ENCODE data around the gene TGFA. TPM values are rescaled to one million over a fixed set of nuclear protein-coding genes. Genes with fewer than 3 reads are reported as not detected.
"Not testable (repeated sequence)": the region's sequence is repeated elsewhere in the genome, so short reads cannot be mapped to it uniquely, and the experiment has no call there.

Gene TGFA
- total RNA-seq, 1 donor from 2014 or later, result not detected

- intact Hi-C loops (cut with micrococcal nuclease), result no loop called here
- peaks cover 9% of the 10 kb centered on the region for H3K4me1 Mint-ChIP-seq (ENCODE audit: low read depth)
These were observed 80.4 kb downstream of the TGFA start for GRCh38 chr2:70473101-70473722.

GRCh38 chr2:70472221-70472890 lies 81.3 kb downstream of the TGFA start:
- Mint-ChIP-seq H3K4me1 (ENCODE audit: low read depth) (peaks cover 9% of the 10 kb centered on the region), H3K27ac (no peak overlapping the region), H3K36me3 (ENCODE audit: low read depth) (no peaks in the 10 kb centered on the region), H3K4me3 (ENCODE audit: low read depth) (no peak overlapping the region), H3K9me3 (no peaks in the 10 kb centered on the region), H3K27me3 (ENCODE audit: low read depth) (peaks cover 7% of the 10 kb centered on the region)
- intact Hi-C loops (cut with micrococcal nuclease), result no loop called here
- no peak for DNase-seq (ENCODE audit: low spot score)

More at GRCh38 chr2:70473101-70473722, 80.4 kb downstream of the TGFA start:
- Mint-ChIP-seq H3K9me3 (no peaks in the 10 kb centered on the region), H3K36me3 (ENCODE audit: low read depth) (no peaks in the 10 kb centered on the region), H3K27ac (no peak overlapping the region), H3K4me3 (ENCODE audit: low read depth) (no peak overlapping the region), H3K27me3 (ENCODE audit: low read depth) (peaks cover 7% of the 10 kb centered on the region)
- no peak for DNase-seq (ENCODE audit: low spot score)

- intact Hi-C loops (cut with micrococcal nuclease), result no loop called here
These were observed 82.5 kb downstream of the TGFA start for GRCh38 chr2:70471129-70471528.

GRCh38 chr2:70469961-70470360 lies 83.7 kb downstream of the TGFA start:
- no peak for DNase-seq (ENCODE audit: low spot score)

More at GRCh38 chr2:70471129-70471528, 82.5 kb downstream of the TGFA start:
- Mint-ChIP-seq H3K27ac (no peak overlapping the region), H3K4me1 (ENCODE audit: low read depth) (peaks cover 9% of the 10 kb centered on the region), H3K4me3 (ENCODE audit: low read depth) (no peak overlapping the region), H3K9me3 (no peaks in the 10 kb centered on the region), H3K27me3 (ENCODE audit: low read depth) (peaks cover 4% of the 10 kb centered on the region), H3K36me3 (ENCODE audit: low read depth) (no peaks in the 10 kb centered on the region)
- no peak for DNase-seq (ENCODE audit: low spot score)

GRCh38 chr2:70469435-70469834 lies 84.2 kb downstream of the TGFA start:
- H3K36me3 Mint-ChIP-seq (ENCODE audit: low read depth), result no peaks in the 10 kb centered on the region
- H3K9me3 Mint-ChIP-seq, result no peaks in the 10 kb centered on the region

More at GRCh38 chr2:70469961-70470360, 83.7 kb downstream of the TGFA start:
- Mint-ChIP-seq H3K9me3 (no peaks in the 10 kb centered on the region), H3K4me3 (ENCODE audit: low read depth) (no peak overlapping the region), H3K27ac (no peak overlapping the region), H3K36me3 (ENCODE audit: low read depth) (no peaks in the 10 kb centered on the region), H3K4me1 (ENCODE audit: low read depth) (peaks cover 9% of the 10 kb centered on the region), H3K27me3 (ENCODE audit: low read depth) (peaks cover 4% of the 10 kb centered on the region)
- intact Hi-C loops (cut with micrococcal nuclease), result no loop called here

GRCh38 chr2:70468878-70469277 lies 84.7 kb downstream of the TGFA start:
- no peak overlapping the region for H3K4me3 Mint-ChIP-seq (ENCODE audit: low read depth)
- peaks cover 4% of the 10 kb centered on the region for H3K4me1 Mint-ChIP-seq (ENCODE audit: low read depth)
- peaks cover 4% of the 10 kb centered on the region for H3K27me3 Mint-ChIP-seq (ENCODE audit: low read depth)
- intact Hi-C loops (cut with micrococcal nuclease), result no loop called here
- no peak for DNase-seq (ENCODE audit: low spot score)
- H3K27ac Mint-ChIP-seq, result no peak overlapping the region
- no peaks in the 10 kb centered on the region for H3K9me3 Mint-ChIP-seq
- H3K36me3 Mint-ChIP-seq (ENCODE audit: low read depth), result no peaks in the 10 kb centered on the region

More at GRCh38 chr2:70469435-70469834, 84.2 kb downstream of the TGFA start:
- Mint-ChIP-seq H3K27ac (no peak overlapping the region), H3K4me3 (ENCODE audit: low read depth) (no peak overlapping the region), H3K27me3 (ENCODE audit: low read depth) (peaks cover 4% of the 10 kb centered on the region), H3K4me1 (ENCODE audit: low read depth) (peaks cover 9% of the 10 kb centered on the region)
- intact Hi-C loops (cut with micrococcal nuclease), result no loop called here
- no peak for DNase-seq (ENCODE audit: low spot score)

- Mint-ChIP-seq H3K9me3 (no peaks in the 10 kb centered on the region), H3K27me3 (ENCODE audit: low read depth) (peaks cover 4% of the 10 kb centered on the region), H3K27ac (no peak overlapping the region), H3K4me3 (ENCODE audit: low read depth) (no peak overlapping the region), H3K4me1 (ENCODE audit: low read depth) (no peaks in the 10 kb centered on the region), H3K36me3 (ENCODE audit: low read depth) (no peaks in the 10 kb centered on the region)
- intact Hi-C loops (cut with micrococcal nuclease), result no loop called here
- DNase-seq (ENCODE audit: low spot score), result no peak
These were observed 85.5 kb downstream of the TGFA start for GRCh38 chr2:70467831-70468779.

- H3K9me3 Mint-ChIP-seq, result no peaks in the 10 kb centered on the region
- H3K4me1 Mint-ChIP-seq (ENCODE audit: low read depth), result no peaks in the 10 kb centered on the region
- H3K27me3 Mint-ChIP-seq (ENCODE audit: low read depth), result peaks cover 4% of the 10 kb centered on the region
- DNase-seq (ENCODE audit: low spot score), result no peak
- no peaks in the 10 kb centered on the region for H3K36me3 Mint-ChIP-seq (ENCODE audit: low read depth)
- no peak overlapping the region for H3K27ac Mint-ChIP-seq
- H3K4me3 Mint-ChIP-seq (ENCODE audit: low read depth), result no peak overlapping the region
- intact Hi-C loops (cut with micrococcal nuclease), result no loop called here
These were observed 86.4 kb downstream of the TGFA start for GRCh38 chr2:70467237-70467636.

- H3K9me3 Mint-ChIP-seq; H3K27me3 Mint-ChIP-seq (ENCODE audit: low read depth); intact Hi-C loops (cut with micrococcal nuclease); DNase-seq (ENCODE audit: low spot score); H3K27ac Mint-ChIP-seq; H3K4me3 Mint-ChIP-seq (ENCODE audit: low read depth); H3K36me3 Mint-ChIP-seq (ENCODE audit: low read depth); H3K4me1 Mint-ChIP-seq (ENCODE audit: low read depth): not testable (repeated sequence)
These were observed 87.0 kb downstream of the TGFA start for GRCh38 chr2:70466647-70467046.

- no peaks in the 10 kb centered on the region for H3K36me3 Mint-ChIP-seq (ENCODE audit: low read depth)
These were observed 89.6 kb downstream of the TGFA start for GRCh38 chr2:70463997-70464396.

GRCh38 chr2:70463581-70463980 lies 90.0 kb downstream of the TGFA start:
- Mint-ChIP-seq H3K27ac (no peak overlapping the region), H3K27me3 (ENCODE audit: low read depth) (no peaks in the 10 kb centered on the region), H3K4me1 (ENCODE audit: low read depth) (no peaks in the 10 kb centered on the region), H3K36me3 (ENCODE audit: low read depth) (no peaks in the 10 kb centered on the region), H3K4me3 (ENCODE audit: low read depth) (no peak overlapping the region), H3K9me3 (no peaks in the 10 kb centered on the region)
- intact Hi-C loops (cut with micrococcal nuclease), result no loop called here
- no peak for DNase-seq (ENCODE audit: low spot score)

More at GRCh38 chr2:70463997-70464396, 89.6 kb downstream of the TGFA start:
- intact Hi-C loops (cut with micrococcal nuclease), result no loop called here
- Mint-ChIP-seq H3K27me3 (ENCODE audit: low read depth) (no peaks in the 10 kb centered on the region), H3K4me3 (ENCODE audit: low read depth) (no peak overlapping the region), H3K4me1 (ENCODE audit: low read depth) (no peaks in the 10 kb centered on the region), H3K9me3 (no peaks in the 10 kb centered on the region), H3K27ac (no peak overlapping the region)
- DNase-seq (ENCODE audit: low spot score), result no peak

GRCh38 chr2:70461981-70462876 lies 91.4 kb downstream of the TGFA start:
- no peak overlapping the region for H3K27ac Mint-ChIP-seq
- no peaks in the 10 kb centered on the region for H3K4me1 Mint-ChIP-seq (ENCODE audit: low read depth)
- no peak for DNase-seq (ENCODE audit: low spot score)
- no peak overlapping the region for H3K4me3 Mint-ChIP-seq (ENCODE audit: low read depth)
- H3K9me3 Mint-ChIP-seq, result no peaks in the 10 kb centered on the region
- no peaks in the 10 kb centered on the region for H3K27me3 Mint-ChIP-seq (ENCODE audit: low read depth)
- intact Hi-C loops (cut with micrococcal nuclease), result no loop called here
- no peaks in the 10 kb centered on the region for H3K36me3 Mint-ChIP-seq (ENCODE audit: low read depth)
